Muscle of arm (tissue), 12 donors: ENCODE results near the gene ZNF154. TPM values are rescaled to one million over a fixed set of nuclear protein-coding genes. Genes with fewer than 3 reads are reported as not detected.

ENCODE experiments used
- DNase-seq: peaks from one replicate; pipeline ENCODE4 v3.0.0-alpha.2; 2013
- polyA plus RNA-seq, 12 donors: library from polyadenylated mRNA; unstranded; fragments of 120-200 nt; gene quantifications; one replicate each; pipeline ENCODE4 v1.2.1, GENCODE V29; 2013; ENCODE audit not compliant: insufficient read length in 12 of 12

The ZNF154 gene
- polyA plus RNA-seq, 12 donors = 7.3 to 24.5 (median 12.6) TPM; not detected in 1

DNA sequence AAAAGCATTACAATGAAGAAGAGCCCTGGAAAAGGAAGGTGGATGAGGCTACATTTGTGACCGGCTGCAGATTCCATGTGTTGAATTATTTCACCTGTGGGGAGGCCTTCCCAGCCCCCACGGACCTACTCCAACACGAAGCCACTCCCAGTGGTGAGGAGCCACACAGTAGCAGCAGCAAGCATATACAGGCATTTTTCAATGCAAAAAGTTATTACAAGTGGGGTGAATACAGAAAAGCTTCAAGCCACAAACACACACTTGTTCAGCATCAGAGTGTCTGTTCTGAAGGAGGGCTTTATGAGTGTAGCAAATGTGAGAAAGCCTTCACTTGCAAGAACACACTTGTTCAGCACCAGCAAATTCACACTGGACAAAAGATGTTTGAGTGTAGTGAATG is 22.3 kb downstream of the ZNF154 start:
- DNase-seq = no peak

GRCh38 chr19:57682226-57682766 is 26.7 kb downstream of the ZNF154 start:
- DNase-seq = no peak

DNA sequence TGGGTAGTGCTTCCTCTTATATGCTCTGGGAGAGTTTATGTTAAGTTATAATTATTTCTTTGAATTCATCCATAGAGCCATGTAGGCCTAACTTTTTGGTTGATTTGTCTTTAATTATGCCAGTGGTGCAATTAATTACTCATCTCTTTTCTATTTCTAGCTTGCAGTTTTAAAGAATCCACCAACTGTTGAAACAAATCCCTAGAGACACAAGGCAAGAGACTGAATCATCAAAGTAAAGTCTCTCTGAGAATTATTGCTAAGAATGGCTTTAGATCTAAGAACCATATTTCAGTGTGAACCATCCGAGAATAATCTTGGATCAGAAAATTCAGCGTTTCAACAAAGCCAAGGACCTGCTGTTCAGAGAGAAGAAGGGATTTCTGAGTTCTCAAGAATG is 33.1 kb downstream of the ZNF154 start:
- DNase-seq = no peak

DNA sequence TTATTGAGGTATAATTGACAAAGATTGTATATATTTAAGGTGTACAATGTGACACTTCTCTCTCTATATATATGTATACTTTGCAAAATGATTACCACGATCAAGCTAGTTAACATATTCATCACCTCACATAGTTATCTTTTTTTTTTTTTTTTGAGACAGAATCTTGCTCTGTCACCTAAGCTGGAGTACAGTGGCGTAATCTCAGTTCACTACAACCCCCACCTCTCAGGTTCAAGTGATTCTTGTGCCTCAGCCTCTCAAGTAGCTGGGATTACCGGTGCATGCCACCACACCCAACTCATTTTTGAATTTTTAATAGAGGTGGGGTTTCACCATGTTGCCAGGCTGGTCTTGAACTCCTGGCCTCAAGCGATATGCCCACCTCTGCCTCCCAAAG is 36.5 kb downstream of the ZNF154 start:
- DNase-seq = no peak

GRCh38 chr19:57671124-57671895 is 37.7 kb downstream of the ZNF154 start:
- no peak for DNase-seq

- no peak for DNase-seq
These were observed 40.4 kb downstream of the ZNF154 start, which contains the start of gene ZSCAN4 for GRCh38 chr19:57668635-57669034. TSS of gene ZSCAN4 (plus strand) at chr19:57668935. CDS start at chr19:57676146, 7,211 bp downstream.

DNA sequence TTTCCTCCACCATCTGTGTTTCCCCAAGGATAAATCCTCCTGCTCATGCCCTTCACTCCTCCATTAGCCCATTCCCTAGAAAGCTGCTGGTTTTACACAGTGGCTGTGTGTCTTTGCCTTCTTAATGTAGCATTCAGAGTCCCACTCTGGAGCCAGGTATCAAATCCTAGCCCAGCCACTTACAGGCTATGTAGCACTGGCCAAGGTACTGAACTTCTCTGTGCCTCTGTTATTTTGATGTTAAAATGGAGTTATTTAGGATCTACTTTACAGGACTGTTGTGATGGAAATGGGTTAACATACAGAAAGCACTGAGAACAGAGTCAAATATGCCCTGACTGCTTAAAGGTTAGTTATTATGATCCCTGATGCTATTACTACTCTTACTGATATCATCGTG is 41.8 kb downstream of the ZNF154 start:
- DNase-seq = no peak

GRCh38 chr19:57665261-57665806 is 43.7 kb downstream of the ZNF154 start:
- DNase-seq = no peak

- DNase-seq = peak; percentile 51
These were observed 44.5 kb downstream of the ZNF154 start for GRCh38 chr19:57664269-57665127.

DNA sequence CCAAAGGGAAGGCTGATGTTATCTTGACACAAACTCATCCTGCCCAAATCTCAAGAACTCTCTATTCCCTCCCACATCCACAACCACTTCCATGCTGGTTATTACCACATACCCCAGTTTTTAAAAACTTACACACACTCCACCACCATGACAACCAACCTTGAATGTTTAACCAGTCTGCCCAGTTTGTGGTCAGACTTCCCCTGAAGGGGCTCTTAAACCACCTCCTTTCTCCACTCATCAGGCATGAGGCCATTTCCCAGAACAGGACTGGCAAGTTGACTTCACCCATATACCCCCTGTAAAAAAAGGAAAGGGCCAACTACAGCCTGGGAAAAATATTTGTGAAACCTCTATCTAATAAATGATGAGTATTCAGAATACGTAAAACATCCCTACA is 52.7 kb downstream of the ZNF154 start:
- no peak for DNase-seq

GRCh38 chr19:57655443-57655842 is 53.6 kb downstream of the ZNF154 start:
- DNase-seq = no peak

DNA sequence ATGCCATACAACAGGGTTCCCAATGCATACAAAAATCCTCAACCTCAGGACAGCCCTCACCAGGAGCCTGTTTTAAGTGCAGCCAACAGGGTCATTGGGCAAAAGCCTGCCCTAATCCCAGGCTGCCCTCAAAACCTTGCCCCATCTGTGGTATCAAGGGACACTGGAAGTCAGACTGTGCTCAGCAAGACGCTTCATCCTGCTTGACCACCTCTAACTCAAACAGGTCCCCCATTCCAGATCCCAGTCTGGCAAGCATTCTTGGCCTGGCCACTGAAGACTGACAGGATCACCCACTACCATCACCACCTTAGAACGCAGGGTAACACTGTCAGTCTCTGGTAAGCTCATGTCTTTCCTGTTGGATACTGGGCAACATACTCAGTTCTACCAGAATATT is 55.3 kb downstream of the ZNF154 start:
- no peak for DNase-seq

- no peak for DNase-seq
These were observed 57.4 kb downstream of the ZNF154 start for GRCh38 chr19:57651654-57651996.

GRCh38 chr19:57648331-57649003 is 60.5 kb downstream of the ZNF154 start:
- no peak for DNase-seq

Other genes starting within 250 kb of the ZNF154 start
- gene ZNF772, start 231.6 kb downstream of the ZNF154 start, polyA plus RNA-seq = 10 to 100 TPM in 8 of 12 donors, 1 to 10 TPM in 2, not detected in 2; 9.2 to 17.3 (median 11.2) TPM
- gene ZNF419, start 221.5 kb downstream of the ZNF154 start, polyA plus RNA-seq = 10 to 100 TPM in 7 of 12 donors, 1 to 10 TPM in 4, not detected in 1; 8.0 to 13.4 (median 10.2) TPM
- gene ZNF773, start 209.3 kb downstream of the ZNF154 start, polyA plus RNA-seq = 10 to 100 TPM in 1 of 12 donors, 1 to 10 TPM in 10, not detected in 1; 6.4 to 16.4 (median 7.6) TPM
- gene ZNF549, start 181.8 kb downstream of the ZNF154 start, polyA plus RNA-seq = 10 to 100 TPM in 2 of 12 donors, 1 to 10 TPM in 9, not detected in 1; 6.0 to 11.0 (median 7.4) TPM
- gene ZNF550, start 149.3 kb downstream of the ZNF154 start, polyA plus RNA-seq = 10 to 100 TPM in 10 of 12 donors, 1 to 10 TPM in 1, not detected in 1; 6.1 to 14.4 (median 12.3) TPM
- gene ZNF416, start 130.3 kb downstream of the ZNF154 start, polyA plus RNA-seq = 1 to 10 TPM in 10 of 12 donors, not detected in 2; 4.8 to 6.8 (median 5.4) TPM
- gene ZIK1, start 125.1 kb downstream of the ZNF154 start, polyA plus RNA-seq = 1 to 10 TPM in 11 of 12 donors, not detected in 1; 3.3 to 8.8 (median 6.7) TPM
- gene ZNF530, start 109.3 kb downstream of the ZNF154 start, polyA plus RNA-seq = 1 to 10 TPM in 10 of 12 donors, not detected in 2; 3.0 to 4.4 (median 3.6) TPM
- gene ZNF134, start 95.0 kb downstream of the ZNF154 start, polyA plus RNA-seq = 10 to 100 TPM in 11 of 12 donors, not detected in 1; 12.1 to 21.8 (median 14.2) TPM
- gene ZNF211, start 76.0 kb downstream of the ZNF154 start, polyA plus RNA-seq = 10 to 100 TPM in 11 of 12 donors, not detected in 1; 12.0 to 28.5 (median 16.9) TPM
- gene ZSCAN4, start 40.3 kb downstream of the ZNF154 start, polyA plus RNA-seq = under 1 TPM in 1 of 12 donors, not detected in 11; 0.30 TPM
- 1 to 10 TPM in 11 of 12 donors, not detected in 1; 4.7 to 9.6 (median 7.6) TPM for gene ZNF551, start 27.2 kb downstream of the ZNF154 start, polyA plus RNA-seq
- gene ZNF671, start 18.4 kb upstream of the ZNF154 start, polyA plus RNA-seq = 10 to 100 TPM in 4 of 12 donors, 1 to 10 TPM in 7, not detected in 1; 4.3 to 12.4 (median 9.3) TPM
- 10 to 100 TPM in 10 of 12 donors, 1 to 10 TPM in 1, not detected in 1; 6.2 to 21.1 (median 16.1) TPM for gene ZNF776, start 37.6 kb upstream of the ZNF154 start, polyA plus RNA-seq
- 10 to 100 TPM in 10 of 12 donors, 1 to 10 TPM in 1, not detected in 1; 6.6 to 18.6 (median 12.9) TPM for gene ZNF586, start 60.5 kb upstream of the ZNF154 start, polyA plus RNA-seq
- 10 to 100 TPM in 1 of 12 donors, 1 to 10 TPM in 9, not detected in 2; 2.1 to 12.9 (median 5.6) TPM for gene ZNF552, start 105.7 kb upstream of the ZNF154 start, polyA plus RNA-seq
- 10 to 100 TPM in 1 of 12 donors, 1 to 10 TPM in 9, not detected in 2; 3.5 to 11.1 (median 6.0) TPM for gene ZNF587B, start 121.1 kb upstream of the ZNF154 start, polyA plus RNA-seq
- gene ZNF587, start 140.7 kb upstream of the ZNF154 start, polyA plus RNA-seq = 10 to 100 TPM in 11 of 12 donors, not detected in 1; 11.3 to 32.1 (median 19.0) TPM
- gene ZNF814, start 179.8 kb upstream of the ZNF154 start, polyA plus RNA-seq = 10 to 100 TPM in 11 of 12 donors, not detected in 1; 17.0 to 56.5 (median 27.9) TPM
- gene ZNF417, start 207.4 kb upstream of the ZNF154 start, polyA plus RNA-seq = 10 to 100 TPM in 8 of 12 donors, 1 to 10 TPM in 3, not detected in 1; 3.6 to 27.5 (median 12.9) TPM
- 10 to 100 TPM in 5 of 12 donors, 1 to 10 TPM in 6, not detected in 1; 6.8 to 18.9 (median 9.9) TPM for gene ZNF418, start 226.2 kb upstream of the ZNF154 start, polyA plus RNA-seq
- 1 to 10 TPM in 10 of 12 donors, not detected in 2; 5.0 to 9.3 (median 6.8) TPM for gene ZNF256, start 238.5 kb upstream of the ZNF154 start, polyA plus RNA-seq